Measurements from ENCODE around the gene RBM47.

Gene RBM47

DNA sequence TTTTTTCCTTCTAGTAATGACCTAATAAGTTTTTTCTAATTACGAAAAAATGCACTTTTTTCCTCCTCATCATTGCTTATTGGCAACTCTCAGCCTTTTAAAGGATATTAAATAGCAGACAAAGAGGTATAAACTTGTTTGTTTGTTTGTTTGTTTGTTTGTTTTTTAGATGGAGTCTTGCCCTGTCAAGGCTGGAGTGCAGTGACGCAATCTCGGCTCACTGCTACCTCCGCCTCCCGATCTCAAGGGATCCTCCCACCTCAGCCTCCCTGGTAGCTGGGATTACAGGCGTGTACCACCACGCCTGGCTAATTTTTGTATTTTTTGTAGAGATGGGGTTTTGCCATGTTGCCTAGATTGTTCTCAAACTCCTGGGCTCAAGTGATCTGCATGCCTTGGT lies 6.0 kb downstream of the RBM47 start:
- TF ChIP-seq ZFX (IDR thresholded peaks at IDR 0.05; ENCODE audit: borderline replicate concordance): no peak
- TF ChIP-seq, protein P1, sequence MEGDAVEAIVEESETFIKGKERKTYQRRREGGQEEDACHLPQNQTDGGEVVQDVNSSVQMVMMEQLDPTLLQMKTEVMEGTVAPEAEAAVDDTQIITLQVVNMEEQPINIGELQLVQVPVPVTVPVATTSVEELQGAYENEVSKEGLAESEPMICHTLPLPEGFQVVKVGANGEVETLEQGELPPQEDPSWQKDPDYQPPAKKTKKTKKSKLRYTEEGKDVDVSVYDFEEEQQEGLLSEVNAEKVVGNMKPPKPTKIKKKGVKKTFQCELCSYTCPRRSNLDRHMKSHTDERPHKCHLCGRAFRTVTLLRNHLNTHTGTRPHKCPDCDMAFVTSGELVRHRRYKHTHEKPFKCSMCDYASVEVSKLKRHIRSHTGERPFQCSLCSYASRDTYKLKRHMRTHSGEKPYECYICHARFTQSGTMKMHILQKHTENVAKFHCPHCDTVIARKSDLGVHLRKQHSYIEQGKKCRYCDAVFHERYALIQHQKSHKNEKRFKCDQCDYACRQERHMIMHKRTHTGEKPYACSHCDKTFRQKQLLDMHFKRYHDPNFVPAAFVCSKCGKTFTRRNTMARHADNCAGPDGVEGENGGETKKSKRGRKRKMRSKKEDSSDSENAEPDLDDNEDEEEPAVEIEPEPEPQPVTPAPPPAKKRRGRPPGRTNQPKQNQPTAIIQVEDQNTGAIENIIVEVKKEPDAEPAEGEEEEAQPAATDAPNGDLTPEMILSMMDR (IDR thresholded peaks at IDR 0.05): no peak
- H3K27ac ChIP-seq: no peak overlapping the region

DNA sequence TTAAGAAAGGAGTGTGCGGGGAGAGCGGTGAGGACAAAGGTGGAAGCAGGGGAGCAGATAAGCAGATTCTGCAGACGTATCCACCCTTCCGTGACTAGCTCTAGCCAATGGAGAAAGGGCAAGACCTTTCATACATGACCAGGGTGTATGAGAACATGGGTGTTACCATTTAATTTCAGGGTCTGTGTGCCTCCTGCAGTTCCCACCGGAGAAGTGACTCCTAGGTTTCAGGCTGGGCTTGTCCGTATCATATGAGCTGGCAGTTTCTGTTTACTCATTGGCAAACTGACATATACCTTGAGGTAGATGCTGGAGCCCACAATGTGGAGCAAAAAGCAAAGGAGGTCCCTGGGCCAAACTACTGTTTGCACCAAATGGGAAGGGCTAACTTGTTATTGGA lies 6.8 kb downstream of the RBM47 start:
- TF ChIP-seq, protein P1 (IDR thresholded peaks at IDR 0.05): no peak
- TF ChIP-seq ZFX (IDR thresholded peaks at IDR 0.05; ENCODE audit: borderline replicate concordance): no peak
- no peak overlapping the region for H3K27ac ChIP-seq

DNA sequence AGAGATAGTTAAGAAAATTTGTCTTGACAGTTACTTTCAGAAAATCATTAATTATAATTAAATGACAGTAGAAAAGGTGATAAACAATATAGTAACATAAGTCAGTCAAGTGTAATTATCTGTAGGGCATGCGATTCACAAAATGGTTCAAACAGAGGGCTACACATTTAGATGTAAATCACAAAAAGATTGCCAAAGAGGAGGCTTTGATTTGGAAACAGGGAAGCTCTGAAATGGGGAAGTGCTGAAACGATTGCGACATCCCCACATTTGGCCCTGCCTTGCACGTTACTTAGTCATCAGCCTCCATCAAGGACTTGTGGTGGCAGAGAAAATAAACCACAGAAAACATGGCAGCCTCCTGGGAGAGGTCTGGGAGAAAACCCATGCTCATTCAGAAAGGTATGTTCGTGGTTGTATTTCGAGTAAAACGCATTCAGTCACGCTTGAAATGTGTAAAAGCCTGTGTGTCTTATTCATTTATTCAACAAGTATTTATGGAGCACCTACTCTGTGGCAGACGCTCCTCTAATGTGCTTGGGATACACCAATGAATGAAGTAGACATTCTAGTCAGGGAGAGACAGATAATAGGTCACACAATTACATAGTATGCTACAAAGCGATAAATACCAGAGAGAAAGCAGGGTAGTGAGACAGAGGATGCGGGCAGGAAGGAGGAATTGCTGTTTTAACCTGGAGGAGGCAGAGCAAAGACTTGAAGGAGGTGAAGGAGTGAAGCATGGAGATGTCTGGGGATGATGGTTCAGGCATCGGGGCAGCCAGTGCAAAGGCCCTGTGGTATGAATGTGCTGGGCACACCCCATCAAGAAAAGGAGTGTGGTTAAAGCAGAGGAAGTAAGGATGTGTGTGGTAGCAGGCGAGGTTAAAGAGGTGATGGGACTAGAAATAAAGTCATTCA lies 7.8 kb downstream of the RBM47 start:
- TF ChIP-seq ZFX (IDR thresholded peaks at IDR 0.05; ENCODE audit: borderline replicate concordance): no peak
- TF ChIP-seq, protein P1 (IDR thresholded peaks at IDR 0.05): no peak
- H3K27ac ChIP-seq: no peak overlapping the region

DNA sequence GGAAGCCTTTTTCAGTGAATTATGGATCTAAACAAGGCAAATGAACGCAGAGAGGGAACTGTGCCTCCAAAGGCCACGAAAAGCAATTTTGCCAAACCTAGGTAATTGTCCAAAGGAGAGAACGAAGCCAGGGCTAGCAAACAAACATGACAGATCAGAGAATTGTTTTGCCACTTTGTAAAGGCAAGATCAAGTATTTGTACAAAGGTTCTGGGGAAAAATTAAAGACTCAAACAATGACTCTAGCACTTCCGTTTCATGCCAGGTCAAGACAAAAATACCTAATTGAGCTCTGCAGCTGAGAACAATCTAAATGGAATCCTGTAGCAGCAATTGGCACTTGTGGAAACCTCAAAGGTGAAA lies 8.5 kb downstream of the RBM47 start:
- H3K27ac ChIP-seq: no peak overlapping the region
- TF ChIP-seq, protein P1 (IDR thresholded peaks at IDR 0.05): no peak
- no peak for TF ChIP-seq ZFX (IDR thresholded peaks at IDR 0.05; ENCODE audit: borderline replicate concordance)

DNA sequence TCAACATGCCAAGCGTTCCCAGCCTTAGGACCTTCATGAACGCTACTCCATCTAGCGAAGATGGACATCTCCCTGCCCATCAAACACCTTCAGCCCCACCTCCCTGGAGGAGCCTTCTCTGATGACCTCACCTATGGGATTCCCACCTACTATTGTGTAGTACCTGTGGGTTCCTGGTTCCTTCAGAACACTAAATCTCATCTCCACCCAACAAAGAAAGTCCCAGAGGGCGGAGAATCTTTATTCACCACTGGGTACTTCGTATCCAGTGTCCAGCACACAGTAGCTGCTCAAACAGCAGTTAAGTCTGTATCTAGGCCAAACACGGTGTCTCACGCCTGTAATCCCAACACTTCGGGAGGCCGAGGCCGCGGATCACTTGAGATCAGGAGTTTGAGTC lies 10.1 kb downstream of the RBM47 start:
- H3K27ac ChIP-seq: no peak overlapping the region
- TF ChIP-seq, protein P1 (IDR thresholded peaks at IDR 0.05): no peak
- TF ChIP-seq ZFX (IDR thresholded peaks at IDR 0.05; ENCODE audit: borderline replicate concordance): no peak

DNA sequence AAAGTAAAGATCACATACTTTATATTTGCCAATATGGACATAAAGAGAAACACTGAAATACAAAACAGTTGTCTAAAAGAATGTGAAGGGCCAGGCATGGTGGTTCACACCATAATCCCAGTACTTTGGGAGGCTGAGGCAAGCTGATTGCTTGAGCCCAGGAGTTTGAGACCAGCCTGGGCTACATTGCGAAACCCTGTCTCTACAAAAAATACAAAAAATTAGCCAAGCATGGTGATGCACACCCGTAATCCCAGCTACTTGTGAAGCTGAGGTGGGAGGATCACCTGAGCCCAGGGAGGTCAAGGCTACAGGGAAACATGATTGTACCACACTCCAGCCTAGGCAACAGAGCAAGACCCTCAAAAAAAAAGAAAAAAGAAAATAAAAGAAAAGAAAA lies 11.8 kb downstream of the RBM47 start:
- TF ChIP-seq, protein P1 (IDR thresholded peaks at IDR 0.05): no peak
- TF ChIP-seq ZFX (IDR thresholded peaks at IDR 0.05; ENCODE audit: borderline replicate concordance): no peak
- no peak overlapping the region for H3K27ac ChIP-seq

DNA sequence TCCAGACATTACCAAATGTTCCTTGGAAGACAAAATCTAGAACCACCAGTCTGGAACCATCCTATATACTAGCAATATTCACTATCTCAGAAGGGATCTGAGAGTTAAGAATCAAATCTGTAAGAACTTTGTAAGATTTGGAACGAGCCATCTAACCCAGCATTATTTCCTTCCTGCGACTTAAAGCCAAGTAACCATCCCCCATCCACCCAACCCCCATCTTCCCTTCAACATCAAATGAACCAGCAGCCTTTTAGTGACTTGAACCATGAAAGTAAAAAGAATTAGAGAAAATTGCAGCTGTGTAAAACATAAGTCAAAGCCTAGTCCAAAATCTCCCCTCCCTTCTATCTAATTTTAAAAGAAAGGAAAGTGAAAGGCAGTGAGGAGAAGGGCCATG lies 15.6 kb downstream of the RBM47 start:
- no peak for TF ChIP-seq ZFX (IDR thresholded peaks at IDR 0.05; ENCODE audit: borderline replicate concordance)
- TF ChIP-seq, protein P1 (IDR thresholded peaks at IDR 0.05): no peak
- H3K27ac ChIP-seq: no peak overlapping the region
